Measurements from ENCODE around the gene PAIP2B.
A peak's percentile ranks its signal among the peaks of the same experiment; 100 is the strongest.

PAIP2B gene, protein sequence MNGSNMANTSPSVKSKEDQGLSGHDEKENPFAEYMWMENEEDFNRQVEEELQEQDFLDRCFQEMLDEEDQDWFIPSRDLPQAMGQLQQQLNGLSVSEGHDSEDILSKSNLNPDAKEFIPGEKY

DNA sequence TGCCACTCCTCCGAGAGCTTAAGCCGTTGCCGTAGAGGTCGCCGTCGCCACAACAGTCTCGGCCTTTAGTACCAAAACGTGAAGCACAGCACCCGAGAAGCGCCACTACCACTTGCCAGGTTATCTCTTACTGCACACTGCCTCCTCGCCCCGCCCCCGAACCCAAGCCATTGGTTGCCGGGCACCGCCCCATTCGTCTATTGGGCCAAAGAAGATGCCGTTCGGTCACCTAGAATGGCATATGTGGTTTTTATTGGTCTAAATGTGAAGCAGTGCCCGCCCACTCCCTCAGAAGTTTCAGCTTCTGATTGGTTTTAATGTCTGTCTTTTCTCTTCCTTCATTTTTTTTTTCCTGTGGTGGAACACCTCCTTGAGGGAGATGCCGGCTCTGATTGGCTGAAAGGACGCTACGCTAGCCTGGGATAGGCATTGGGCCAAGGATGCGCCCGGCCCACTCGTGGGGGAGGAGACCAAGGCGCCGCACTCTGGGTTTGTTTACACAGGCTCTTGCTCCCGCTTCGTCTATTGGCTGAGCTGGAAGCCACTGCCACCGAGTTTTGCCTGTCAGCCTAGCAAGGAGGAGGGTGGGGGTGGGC lies at the start of gene PAIP2B:
TSS of gene PAIP2B (minus strand) at position 139 of the 596 bp plus-strand sequence. CDS start 24,514 bp downstream, outside the sequence.
- TF ChIP-seq, protein P1, sequence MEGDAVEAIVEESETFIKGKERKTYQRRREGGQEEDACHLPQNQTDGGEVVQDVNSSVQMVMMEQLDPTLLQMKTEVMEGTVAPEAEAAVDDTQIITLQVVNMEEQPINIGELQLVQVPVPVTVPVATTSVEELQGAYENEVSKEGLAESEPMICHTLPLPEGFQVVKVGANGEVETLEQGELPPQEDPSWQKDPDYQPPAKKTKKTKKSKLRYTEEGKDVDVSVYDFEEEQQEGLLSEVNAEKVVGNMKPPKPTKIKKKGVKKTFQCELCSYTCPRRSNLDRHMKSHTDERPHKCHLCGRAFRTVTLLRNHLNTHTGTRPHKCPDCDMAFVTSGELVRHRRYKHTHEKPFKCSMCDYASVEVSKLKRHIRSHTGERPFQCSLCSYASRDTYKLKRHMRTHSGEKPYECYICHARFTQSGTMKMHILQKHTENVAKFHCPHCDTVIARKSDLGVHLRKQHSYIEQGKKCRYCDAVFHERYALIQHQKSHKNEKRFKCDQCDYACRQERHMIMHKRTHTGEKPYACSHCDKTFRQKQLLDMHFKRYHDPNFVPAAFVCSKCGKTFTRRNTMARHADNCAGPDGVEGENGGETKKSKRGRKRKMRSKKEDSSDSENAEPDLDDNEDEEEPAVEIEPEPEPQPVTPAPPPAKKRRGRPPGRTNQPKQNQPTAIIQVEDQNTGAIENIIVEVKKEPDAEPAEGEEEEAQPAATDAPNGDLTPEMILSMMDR (conservative IDR thresholded peaks at IDR 0.05; ENCODE audit: control insufficient read depth, insufficient read depth, low read depth, low read length) = no peak
- peak; percentile 99 for DNase-seq (ENCODE audit: low read depth)
- H3K4me3 ChIP-seq (ENCODE audit: control insufficient read depth, low read depth, low read length) = peak within 1 kb of the TSS; percentile 72

DNA sequence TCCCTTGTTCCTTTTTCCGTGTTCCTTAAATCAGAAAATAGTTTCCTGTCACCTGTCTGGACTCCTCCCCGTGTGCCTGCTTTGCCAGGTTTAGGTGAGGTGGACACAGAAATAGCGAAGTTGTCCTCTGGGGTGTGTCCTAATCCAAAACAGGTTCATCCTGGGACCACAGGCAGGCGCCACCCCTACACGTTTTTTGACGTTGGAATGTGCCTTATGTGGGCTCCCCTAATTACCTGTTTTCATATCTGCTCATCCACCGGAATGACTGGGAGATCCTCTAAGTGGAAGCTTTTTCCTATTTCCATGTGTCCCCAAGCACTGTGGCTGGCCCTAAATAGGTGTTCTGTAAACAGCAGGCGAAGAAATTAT lies 49.0 kb upstream of the PAIP2B start:
- TF ChIP-seq, protein P1 (conservative IDR thresholded peaks at IDR 0.05; ENCODE audit: control insufficient read depth, insufficient read depth, low read depth, low read length) = no peak
- DNase-seq (ENCODE audit: low read depth) = no peak
- peak overlapping the region; percentile 1 for H3K4me3 ChIP-seq (ENCODE audit: control insufficient read depth, low read depth, low read length)

DNA sequence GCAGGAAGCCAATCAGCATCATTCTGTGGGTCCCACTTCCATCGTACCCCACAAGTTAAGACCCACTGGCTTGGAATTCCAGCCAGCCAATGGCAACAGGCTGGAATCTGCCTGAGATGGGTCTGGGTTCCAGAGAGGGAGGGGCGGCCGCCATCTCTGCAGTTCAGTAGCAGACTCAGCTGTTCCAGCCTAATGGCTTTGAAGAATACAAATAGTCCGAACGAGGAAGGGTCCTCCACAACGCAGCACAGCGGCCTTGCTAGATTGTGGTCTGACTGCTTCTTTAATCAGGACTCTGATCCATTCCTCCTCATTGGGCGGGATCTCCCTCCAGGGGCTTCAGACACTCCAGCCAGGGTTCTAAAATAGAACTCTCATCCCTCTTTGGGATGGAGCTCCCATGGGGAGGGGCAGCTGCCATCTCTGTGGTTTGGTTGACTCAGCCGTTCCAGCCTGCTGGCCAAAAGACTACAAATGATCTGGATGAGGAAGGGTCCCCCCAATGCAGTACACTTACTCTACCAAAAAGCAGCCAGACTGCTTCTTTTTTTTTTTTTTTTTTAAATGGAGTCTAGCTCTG lies 42.7 kb upstream of the PAIP2B start:
- H3K4me3 ChIP-seq (ENCODE audit: control insufficient read depth, low read depth, low read length) = no peak overlapping the region
- DNase-seq (ENCODE audit: low read depth) = no peak
- TF ChIP-seq, protein P1 (conservative IDR thresholded peaks at IDR 0.05; ENCODE audit: control insufficient read depth, insufficient read depth, low read depth, low read length) = no peak

DNA sequence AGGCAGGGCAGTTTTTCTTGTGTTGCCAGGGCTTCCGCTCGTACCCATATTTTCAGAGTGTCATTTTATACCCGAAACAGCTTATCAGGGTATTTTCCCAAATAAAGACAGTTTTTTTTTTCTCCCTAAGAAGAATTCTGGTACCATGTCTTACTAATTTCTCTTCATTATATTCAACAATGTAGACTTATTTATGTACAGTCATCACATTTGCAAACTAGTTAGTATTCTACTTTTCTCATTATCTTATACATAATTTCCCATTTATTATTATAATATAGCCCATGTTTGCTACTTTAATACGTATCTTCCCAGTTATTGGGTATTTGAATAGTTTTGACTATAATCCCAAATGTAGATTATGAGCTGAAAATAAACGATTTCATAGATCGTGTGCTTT lies 36.5 kb upstream of the PAIP2B start:
- H3K4me3 ChIP-seq (ENCODE audit: control insufficient read depth, low read depth, low read length) = no peak overlapping the region
- TF ChIP-seq, protein P1 (conservative IDR thresholded peaks at IDR 0.05; ENCODE audit: control insufficient read depth, insufficient read depth, low read depth, low read length) = no peak
- DNase-seq (ENCODE audit: low read depth) = no peak

DNA sequence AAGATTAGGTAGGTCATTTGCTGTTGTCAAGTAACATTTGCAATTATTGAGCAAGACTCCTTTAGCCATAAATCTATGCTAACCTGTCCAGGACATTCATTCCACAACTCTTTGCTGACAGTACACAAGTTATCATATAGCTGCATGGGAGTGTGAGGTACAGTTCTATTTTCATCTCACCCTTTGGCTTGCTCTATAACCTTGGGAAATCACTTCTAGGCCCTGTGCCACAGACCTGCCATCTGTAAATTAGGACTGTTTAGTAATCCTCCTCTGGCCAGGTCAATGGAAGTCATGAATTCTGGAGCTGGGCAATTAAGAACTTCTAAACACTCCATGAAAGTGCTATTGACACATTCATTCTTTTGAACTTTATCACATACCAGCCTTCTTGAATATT lies 34.6 kb upstream of the PAIP2B start:
- TF ChIP-seq, protein P1 (conservative IDR thresholded peaks at IDR 0.05; ENCODE audit: control insufficient read depth, insufficient read depth, low read depth, low read length) = no peak
- H3K4me3 ChIP-seq (ENCODE audit: control insufficient read depth, low read depth, low read length) = no peak overlapping the region
- DNase-seq (ENCODE audit: low read depth) = no peak

DNA sequence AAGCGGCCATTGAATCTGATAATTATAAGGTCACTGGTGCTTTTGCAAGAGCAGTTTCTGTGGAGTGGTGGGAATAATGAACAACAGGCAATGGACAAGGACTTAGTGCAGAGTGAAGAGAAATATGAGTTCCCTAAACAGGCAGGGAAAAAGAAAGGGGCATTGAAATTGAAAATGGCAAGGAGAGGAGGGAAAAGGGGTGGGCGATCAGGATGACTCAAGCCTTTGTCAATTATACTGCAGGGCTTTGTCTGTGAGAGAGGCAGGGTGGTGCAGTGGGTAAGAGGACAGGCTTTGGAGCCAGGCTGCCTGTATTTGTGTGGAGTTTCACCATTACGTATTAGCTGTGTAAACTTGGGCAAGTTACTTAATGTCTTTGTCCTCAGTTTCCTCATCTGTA lies 29.5 kb upstream of the PAIP2B start:
- TF ChIP-seq, protein P1 (conservative IDR thresholded peaks at IDR 0.05; ENCODE audit: control insufficient read depth, insufficient read depth, low read depth, low read length) = no peak
- H3K4me3 ChIP-seq (ENCODE audit: control insufficient read depth, low read depth, low read length) = no peak overlapping the region
- no peak for DNase-seq (ENCODE audit: low read depth)

All from fibroblast of mammary gland (primary cell).